CD4-positive, alpha-beta T cell treated with Interleukin-12 subunit alpha and Interleukin-12 subunit beta, for 1 hour (primary cell): Measurements from ENCODE around the gene ZFPL1.
"Not testable (repeated sequence)": the region's sequence is repeated elsewhere in the genome, so short reads cannot be mapped to it uniquely, and the experiment has no call there.

Source experiments
- DNase-seq: peaks from one replicate; pipeline ENCODE4 v3.0.0-alpha.2; 2020

Gene ZFPL1

GRCh38 chr11:65115361-65116082, 31.5 kb downstream of the ZFPL1 start:
- no peak for DNase-seq

GRCh38 chr11:65116370-65117205, 32.6 kb downstream of the ZFPL1 start:
- DNase-seq = peak; percentile 70

- peak; percentile 100 for DNase-seq
These were observed 33.4 kb downstream of the ZFPL1 start, which contains the start of gene ZNHIT2 for GRCh38 chr11:65117206-65118096. TSS of gene ZNHIT2 (minus strand) at chr11:65117701. CDS start at chr11:65117653, 48 bp downstream.

- DNase-seq = no peak
These were observed 34.2 kb downstream of the ZFPL1 start for GRCh38 chr11:65118097-65118837.

GRCh38 chr11:65118891-65119669, 35.1 kb downstream of the ZFPL1 start:
- DNase-seq = not testable (repeated sequence)

GRCh38 chr11:65119670-65119995, 35.6 kb downstream of the ZFPL1 start:
- DNase-seq = no peak

- DNase-seq = no peak
These were observed 36.8 kb downstream of the ZFPL1 start for GRCh38 chr11:65120831-65121230.

GRCh38 chr11:65121447-65121864, 37.4 kb downstream of the ZFPL1 start:
- peak; percentile 47 for DNase-seq

- DNase-seq = peak; percentile 99
These were observed 38.1 kb downstream of the ZFPL1 start, which contains the start of the genes FAU and MRPL49 for GRCh38 chr11:65121865-65122696. TSS of gene FAU (minus strand) at chr11:65122134. CDS start at chr11:65121813, 321 bp downstream. TSS of gene MRPL49 (plus strand) at chr11:65122321. CDS start at chr11:65122347, 26 bp downstream.

- DNase-seq = no peak
These were observed 40.6 kb downstream of the ZFPL1 start for GRCh38 chr11:65124480-65125196.

GRCh38 chr11:65125197-65126056, 41.4 kb downstream of the ZFPL1 start:
- DNase-seq = no peak

GRCh38 chr11:65126624-65127274, 42.7 kb downstream of the ZFPL1 start:
- DNase-seq = no peak

- no peak for DNase-seq
These were observed 43.6 kb downstream of the ZFPL1 start for GRCh38 chr11:65127473-65128181.

GRCh38 chr11:65128182-65129145, 44.4 kb downstream of the ZFPL1 start:
- DNase-seq = no peak

GRCh38 chr11:65129649-65130441, 45.8 kb downstream of the ZFPL1 start:
- no peak for DNase-seq
